ENCODE measurements around the gene MMP2. TPM values are rescaled to one million over a fixed set of nuclear protein-coding genes. Genes with fewer than 3 reads are reported as not detected.

MMP2 gene
- total RNA-seq, 1 experiment from 2014 or later: 1.5 TPM

DNA sequence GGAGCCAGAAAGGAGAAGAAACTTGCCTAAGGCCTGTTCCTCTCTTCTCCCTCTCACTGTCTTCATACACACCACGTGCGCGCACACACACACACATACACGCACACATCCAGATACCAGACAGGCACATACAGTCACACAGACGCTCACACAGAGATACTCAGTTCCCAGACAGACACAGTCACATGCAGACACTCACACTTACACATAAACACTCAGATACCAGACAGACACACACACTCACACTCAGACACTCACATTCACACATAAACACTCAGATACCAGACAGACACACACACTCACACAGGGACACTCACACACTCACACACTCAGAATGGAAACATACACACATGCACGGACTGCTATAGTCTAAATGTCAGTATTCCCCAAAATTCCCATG is 24.1 kb upstream of the MMP2 start:
- BruUV-seq (replicated peaks): no TSS peak
- DNase-seq (ENCODE audit: low read depth, low spot score): no peak
- no peak for ATAC-seq
- POLR2A ChIA-PET: no interaction called here
- TF ChIP-seq, protein P1, sequence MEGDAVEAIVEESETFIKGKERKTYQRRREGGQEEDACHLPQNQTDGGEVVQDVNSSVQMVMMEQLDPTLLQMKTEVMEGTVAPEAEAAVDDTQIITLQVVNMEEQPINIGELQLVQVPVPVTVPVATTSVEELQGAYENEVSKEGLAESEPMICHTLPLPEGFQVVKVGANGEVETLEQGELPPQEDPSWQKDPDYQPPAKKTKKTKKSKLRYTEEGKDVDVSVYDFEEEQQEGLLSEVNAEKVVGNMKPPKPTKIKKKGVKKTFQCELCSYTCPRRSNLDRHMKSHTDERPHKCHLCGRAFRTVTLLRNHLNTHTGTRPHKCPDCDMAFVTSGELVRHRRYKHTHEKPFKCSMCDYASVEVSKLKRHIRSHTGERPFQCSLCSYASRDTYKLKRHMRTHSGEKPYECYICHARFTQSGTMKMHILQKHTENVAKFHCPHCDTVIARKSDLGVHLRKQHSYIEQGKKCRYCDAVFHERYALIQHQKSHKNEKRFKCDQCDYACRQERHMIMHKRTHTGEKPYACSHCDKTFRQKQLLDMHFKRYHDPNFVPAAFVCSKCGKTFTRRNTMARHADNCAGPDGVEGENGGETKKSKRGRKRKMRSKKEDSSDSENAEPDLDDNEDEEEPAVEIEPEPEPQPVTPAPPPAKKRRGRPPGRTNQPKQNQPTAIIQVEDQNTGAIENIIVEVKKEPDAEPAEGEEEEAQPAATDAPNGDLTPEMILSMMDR (IDR thresholded peaks at IDR 0.05 in 2 of 3, conservative IDR thresholded peaks at IDR 0.05 in 1 of 3; ENCODE audit: borderline replicate concordance in 1 of 3, insufficient read depth in 1 of 3, low read depth in 2 of 3, low read length in 2 of 3): no peak
- TF ChIP-seq POLR2A (IDR thresholded peaks at IDR 0.05; ENCODE audit: borderline replicate concordance, extremely low read depth, insufficient read depth, insufficient read length) (no peak), FOSL1 (IDR thresholded peaks at IDR 0.05; ENCODE audit: low read depth) (no peak), SP1 (IDR thresholded peaks at IDR 0.05; ENCODE audit: low read depth) (no peak)
- Histone ChIP-seq H3K9ac (ENCODE audit: low read length) (no peak overlapping the region), H3K9me2 (ENCODE audit: insufficient read depth) (no peaks in the 10 kb centered on the region), H4K20me1 (ENCODE audit: insufficient read depth) (no peaks in the 10 kb centered on the region), H3K27ac (ENCODE audit: low read depth, low read length) (no peak overlapping the region), H3K79me2 (ENCODE audit: insufficient read depth, low read length) (no peaks in the 10 kb centered on the region), H3K4me1 (ENCODE audit: control insufficient read depth in 1 of 2, insufficient read depth in 2 of 2, low read length in 2 of 2) (no peaks in the 10 kb centered on the region), H3K4me2 (ENCODE audit: low read length) (no peak overlapping the region), H3K36me3 (ENCODE audit: control insufficient read depth in 1 of 2, insufficient read depth in 2 of 2, low read length in 2 of 2) (no peaks in the 10 kb centered on the region), H3K27me3 (ENCODE audit: insufficient read depth, low read length) (0 out of 2 replicates have a peak, but pooled peaks cover 5% of the 10 kb centered on the region), H3K9me3 (ENCODE audit: control insufficient read depth in 1 of 2, insufficient read depth in 1 of 2, low read depth in 1 of 2, low read length in 2 of 2) (no peaks in the 10 kb centered on the region), H2AFZ (ENCODE audit: low read depth, low read length, poor library complexity, severe bottlenecking) (no peak overlapping the region), H3K4me3 (replicated peaks in 1 of 2; ENCODE audit: low read depth in 1 of 2, low read length in 2 of 2) (no peak overlapping the region)
- RAD21 ChIA-PET (ENCODE audit: low non-redundant PET in 1 of 2, low total read pairs in 2 of 2, uncharacterized antibody in 2 of 2, unreplicated experiment in 2 of 2): no interaction called here
- CTCF ChIA-PET: no interaction called here
- intact Hi-C loops (cut with micrococcal nuclease): no loop called here

DNA sequence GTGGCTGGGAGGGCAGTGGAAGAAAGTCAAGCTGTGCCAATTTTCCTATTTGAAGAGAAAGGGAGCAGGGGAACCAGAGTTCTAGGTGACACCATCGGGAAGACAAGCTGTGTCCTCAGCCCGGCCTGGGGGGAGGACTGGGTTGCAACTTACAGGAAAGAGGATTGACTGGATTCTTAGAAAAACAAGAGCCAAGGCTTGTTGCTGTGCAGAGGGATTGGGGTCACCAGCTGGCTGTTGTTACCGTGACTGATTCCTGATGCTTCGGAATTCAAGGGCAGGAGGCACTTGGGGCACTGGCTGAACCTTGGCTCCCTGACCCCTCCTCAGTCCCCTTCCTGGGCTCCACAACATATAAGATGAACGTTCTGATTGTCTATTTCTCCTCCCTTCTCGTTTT is 16.8 kb upstream of the MMP2 start:
- RAD21 ChIA-PET (ENCODE audit: low non-redundant PET in 1 of 2, low total read pairs in 2 of 2, uncharacterized antibody in 2 of 2, unreplicated experiment in 2 of 2): no interaction called here
- no TSS peak for BruUV-seq (replicated peaks)
- TF ChIP-seq ZFX (IDR thresholded peaks at IDR 0.05) (no peak), CEBPB (IDR thresholded peaks at IDR 0.05; ENCODE audit: low read depth) (no peak), POLR2AphosphoS5 (IDR thresholded peaks at IDR 0.05; ENCODE audit: low read depth, low read length) (no peak), SRF (IDR thresholded peaks at IDR 0.05; ENCODE audit: low read depth) (no peak), SIN3A (IDR thresholded peaks at IDR 0.05; ENCODE audit: low read depth) (no peak), CBX3 (IDR thresholded peaks at IDR 0.05; ENCODE audit: low read depth) (no peak), FOSL1 (IDR thresholded peaks at IDR 0.05; ENCODE audit: low read depth) (no peak), RAD21 (IDR thresholded peaks at IDR 0.05; ENCODE audit: low read depth) (no peak), POLR2A (IDR thresholded peaks at IDR 0.05; ENCODE audit: borderline replicate concordance, extremely low read depth, insufficient read depth, insufficient read length) (no peak)
- TF ChIP-seq, protein P2, sequence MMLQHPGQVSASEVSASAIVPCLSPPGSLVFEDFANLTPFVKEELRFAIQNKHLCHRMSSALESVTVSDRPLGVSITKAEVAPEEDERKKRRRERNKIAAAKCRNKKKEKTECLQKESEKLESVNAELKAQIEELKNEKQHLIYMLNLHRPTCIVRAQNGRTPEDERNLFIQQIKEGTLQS (IDR thresholded peaks at IDR 0.05): no peak
- TF ChIP-seq, protein P1 (IDR thresholded peaks at IDR 0.05 in 2 of 3, conservative IDR thresholded peaks at IDR 0.05 in 1 of 3; ENCODE audit: borderline replicate concordance in 1 of 3, insufficient read depth in 1 of 3, low read depth in 2 of 3, low read length in 2 of 3): no peak
- TF ChIP-seq, protein P3, sequence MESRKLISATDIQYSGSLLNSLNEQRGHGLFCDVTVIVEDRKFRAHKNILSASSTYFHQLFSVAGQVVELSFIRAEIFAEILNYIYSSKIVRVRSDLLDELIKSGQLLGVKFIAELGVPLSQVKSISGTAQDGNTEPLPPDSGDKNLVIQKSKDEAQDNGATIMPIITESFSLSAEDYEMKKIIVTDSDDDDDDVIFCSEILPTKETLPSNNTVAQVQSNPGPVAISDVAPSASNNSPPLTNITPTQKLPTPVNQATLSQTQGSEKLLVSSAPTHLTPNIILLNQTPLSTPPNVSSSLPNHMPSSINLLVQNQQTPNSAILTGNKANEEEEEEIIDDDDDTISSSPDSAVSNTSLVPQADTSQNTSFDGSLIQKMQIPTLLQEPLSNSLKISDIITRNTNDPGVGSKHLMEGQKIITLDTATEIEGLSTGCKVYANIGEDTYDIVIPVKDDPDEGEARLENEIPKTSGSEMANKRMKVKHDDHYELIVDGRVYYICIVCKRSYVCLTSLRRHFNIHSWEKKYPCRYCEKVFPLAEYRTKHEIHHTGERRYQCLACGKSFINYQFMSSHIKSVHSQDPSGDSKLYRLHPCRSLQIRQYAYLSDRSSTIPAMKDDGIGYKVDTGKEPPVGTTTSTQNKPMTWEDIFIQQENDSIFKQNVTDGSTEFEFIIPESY (IDR thresholded peaks at IDR 0.05; ENCODE audit: extremely low read depth, insufficient replicate concordance, low read length): no peak
- TF ChIP-seq, protein P4, sequence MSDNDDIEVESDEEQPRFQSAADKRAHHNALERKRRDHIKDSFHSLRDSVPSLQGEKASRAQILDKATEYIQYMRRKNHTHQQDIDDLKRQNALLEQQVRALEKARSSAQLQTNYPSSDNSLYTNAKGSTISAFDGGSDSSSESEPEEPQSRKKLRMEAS (IDR thresholded peaks at IDR 0.05): no peak

More for the DNA sequence above, 16.8 kb upstream of the MMP2 start:
- no peaks in the 10 kb centered on the region for H3K9me3 ChIP-seq (ENCODE audit: control insufficient read depth in 1 of 2, insufficient read depth in 1 of 2, low read depth in 1 of 2, low read length in 2 of 2)
- no peaks in the 10 kb centered on the region for H3K4me1 ChIP-seq (ENCODE audit: control insufficient read depth in 1 of 2, insufficient read depth in 2 of 2, low read length in 2 of 2)
- ATAC-seq: no peak
- no peaks in the 10 kb centered on the region for H4K20me1 ChIP-seq (ENCODE audit: insufficient read depth)
- intact Hi-C loops (cut with micrococcal nuclease): loop anchor here (10.0 kb wide), 2 partner anchors 863 to 1907 kb away; no protein-coding TSS in a partner anchor
- no peak overlapping the region for H2AFZ ChIP-seq (ENCODE audit: low read depth, low read length, poor library complexity, severe bottlenecking)
- H3K27me3 ChIP-seq (ENCODE audit: insufficient read depth, low read length): 0 out of 2 replicates have a peak, but pooled peaks cover 5% of the 10 kb centered on the region
- H3K4me2 ChIP-seq (ENCODE audit: low read length): no peak overlapping the region
- no peaks in the 10 kb centered on the region for H3K79me2 ChIP-seq (ENCODE audit: insufficient read depth, low read length)
- no peaks in the 10 kb centered on the region for H3K9me2 ChIP-seq (ENCODE audit: insufficient read depth)
- H3K36me3 ChIP-seq (ENCODE audit: control insufficient read depth in 1 of 2, insufficient read depth in 2 of 2, low read length in 2 of 2): no peaks in the 10 kb centered on the region
- no peak overlapping the region for H3K27ac ChIP-seq (ENCODE audit: low read depth, low read length)
- CTCF ChIA-PET: interaction anchor here (1.5 kb wide), 1 partner anchor 239 kb away, joined by 5 read pairs; no protein-coding TSS in a partner anchor
- POLR2A ChIA-PET: no interaction called here
- DNase-seq (ENCODE audit: low read depth, low spot score): no peak
- no peak overlapping the region for H3K9ac ChIP-seq (ENCODE audit: low read length)
- H3K4me3 ChIP-seq (replicated peaks in 1 of 2; ENCODE audit: low read depth in 1 of 2, low read length in 2 of 2): no peak overlapping the region
